Liver (tissue), 9 donors: Measurements from ENCODE around the gene ZBP1. TPM values are rescaled to one million over a fixed set of nuclear protein-coding genes. Genes with fewer than 3 reads are reported as not detected.

Experiments
- DNase-seq: peaks from one replicate; pipeline ENCODE4 v3.0.0-alpha.2; 2017; ENCODE audit warnings: low spot score
- H3K27ac ChIP-seq, 2 donors: one replicate each; pipeline ENCODE4 v1.7.0; 2013; ENCODE audit warnings: inconsistent platforms in 2 of 2, low read length in 2 of 2, control low read depth in 1 of 2, low read depth in 1 of 2, mild to moderate bottlenecking in 1 of 2
- H3K27me3 ChIP-seq, 4 donors: one replicate each; pipeline versions ENCODE4 v1.6.1 to v1.7.0; 2013; ENCODE audit warnings: low read length in 3 of 4, inconsistent platforms in 1 of 4, mild to moderate bottlenecking in 1 of 4, moderate library complexity in 1 of 4; ENCODE audit not compliant: control insufficient read depth in 4 of 4, insufficient read depth in 4 of 4
- H3K36me3 ChIP-seq, 4 donors: one replicate each; pipeline versions ENCODE4 v1.6.1 to v1.7.0; 2013; ENCODE audit warnings: low read length in 3 of 4, mild to moderate bottlenecking in 3 of 4, low read depth in 1 of 4, moderate library complexity in 1 of 4; ENCODE audit not compliant: control insufficient read depth in 4 of 4, insufficient read depth in 3 of 4
- H3K4me1 ChIP-seq, 4 donors: one replicate each; pipeline versions ENCODE4 v1.6.1 to v1.7.0; 2013; ENCODE audit warnings: low read length in 3 of 4, mild to moderate bottlenecking in 3 of 4, moderate library complexity in 1 of 4; ENCODE audit not compliant: control insufficient read depth in 4 of 4, insufficient read depth in 4 of 4
- H3K4me3 ChIP-seq, 3 donors: one replicate each; pipeline versions ENCODE4 v1.6.1 to v1.7.0; 2013; ENCODE audit warnings: low read length in 3 of 3, control low read depth in 1 of 3, low read depth in 1 of 3, mild to moderate bottlenecking in 1 of 3
- H3K9ac ChIP-seq, 2 donors: one replicate each; pipeline ENCODE4 v1.7.0; 2013; ENCODE audit warnings: low read length in 2 of 2, mild to moderate bottlenecking in 2 of 2, moderate library complexity in 2 of 2, control low read depth in 1 of 2, low read depth in 1 of 2
- H3K9me3 ChIP-seq, 4 donors: one replicate each; pipeline versions ENCODE4 v1.6.1 to v1.7.0; 2013; ENCODE audit warnings: low read length in 3 of 4; ENCODE audit not compliant: control insufficient read depth in 4 of 4
- CTCF ChIP-seq: fragments of 150-350 bp; IDR thresholded peaks from 2 replicates; pipeline ENCODE4 v1.5.1; 2017; ENCODE audit warnings: improper control_type of control experiment, low read depth, low read length; ENCODE audit not compliant: missing input control
- EGR1 ChIP-seq, 2 donors: IDR thresholded peaks; 2 replicates each; pipeline ENCODE4 v1.6.1; 2016 to 2018; ENCODE audit warnings: antibody characterized with exemption in 2 of 2, low read depth in 2 of 2
- FOXA1 ChIP-seq: IDR thresholded peaks from 2 replicates; pipeline ENCODE4 v1.6.1; 2016; ENCODE audit warnings: antibody characterized with exemption
- FOXA2 ChIP-seq: IDR thresholded peaks from 2 replicates; pipeline ENCODE4 v1.6.1; 2016; ENCODE audit warnings: antibody characterized with exemption
- GABPA ChIP-seq, 2 donors: IDR thresholded peaks in 1 of 2; conservative IDR thresholded peaks in 1 of 2; 2 replicates each; pipeline ENCODE4 v1.6.1; 2016; ENCODE audit warnings: antibody characterized with exemption in 2 of 2, mild to moderate bottlenecking in 1 of 2, moderate library complexity in 1 of 2
- HNF4A ChIP-seq, 2 donors: conservative IDR thresholded peaks; 2 replicates each; pipeline ENCODE4 v1.6.1; 2016; ENCODE audit warnings: antibody characterized with exemption in 2 of 2, mild to moderate bottlenecking in 2 of 2
- HNF4G ChIP-seq: IDR thresholded peaks from 2 replicates; pipeline ENCODE4 v1.6.1; 2016; ENCODE audit warnings: antibody characterized with exemption
- JUND ChIP-seq, 2 donors: IDR thresholded peaks; 2 replicates each; pipeline ENCODE4 v1.6.1; 2016; ENCODE audit warnings: antibody characterized with exemption in 2 of 2
- NR2F2 ChIP-seq: IDR thresholded peaks from 2 replicates; pipeline ENCODE4 v1.6.1; 2016; ENCODE audit warnings: antibody characterized with exemption
- RAD21 ChIP-seq, 2 donors: IDR thresholded peaks; 2 replicates each; pipeline ENCODE4 v1.6.1; 2016; ENCODE audit warnings: antibody characterized with exemption in 2 of 2, mild to moderate bottlenecking in 2 of 2
- SP1 ChIP-seq: IDR thresholded peaks from 2 replicates; pipeline ENCODE4 v1.6.1; 2018; ENCODE audit warnings: antibody characterized with exemption, mild to moderate bottlenecking
- TAF1 ChIP-seq: conservative IDR thresholded peaks from 2 replicates; pipeline ENCODE4 v1.6.1; 2016; ENCODE audit warnings: antibody characterized with exemption, mild to moderate bottlenecking
- YY1 ChIP-seq: IDR thresholded peaks from 2 replicates; pipeline ENCODE4 v1.6.1; 2016; ENCODE audit warnings: antibody characterized with exemption, mild to moderate bottlenecking
- ZBTB33 ChIP-seq: IDR thresholded peaks from 2 replicates; pipeline ENCODE4 v1.6.1; 2016; ENCODE audit warnings: antibody characterized with exemption
- WGBS: extraction: QIAGEN DNeasy Blood & Tissue Kit; methylation state at CpG from one replicate; pipeline ENCODE4 v1.1.7; 2013; 5-methylcytosine and 5-hydroxymethylcytosine counted together
- polyA plus RNA-seq, 2 donors: library from polyadenylated mRNA; stranded (reverse) in 1 of 2; unstranded in 1 of 2; fragments of 200-250 nt in 1 of 2; fragments of >200 nt in 1 of 2; fragmentation: Nextera tagmentation in 1 of 2; extraction: Ambion mirVana in 1 of 2; gene quantifications; one replicate each; pipeline versions ENCODE4 v1.2.1 to v1.2.3, GENCODE V29; 2013 to 2015
- total RNA-seq, 2 donors: library from RNA; depleted of rRNA; stranded (reverse); fragments of >200 nt; gene quantifications; one replicate each; pipeline ENCODE4 v1.2.3, GENCODE V29; 2014
- TF ChIP-seq, protein P1 (sequence below): IDR thresholded peaks from 2 replicates; pipeline ENCODE4 v1.6.1; 2016; ENCODE audit warnings: antibody characterized with exemption
- TF ChIP-seq, protein P2 (sequence below): IDR thresholded peaks from 2 replicates; pipeline ENCODE4 v1.6.1; 2016; ENCODE audit warnings: antibody characterized with exemption, mild to moderate bottlenecking
- TF ChIP-seq, protein P3 (sequence below): IDR thresholded peaks from 2 replicates; pipeline ENCODE4 v1.6.1; 2016; ENCODE audit warnings: antibody characterized with exemption
- donor health status: healthy.
- donor health status: healthy.
- donor health status: healthy.
- donor health status: healthy.
- donor health status: healthy.

The ZBP1 gene
- total and polyA plus RNA-seq, 4 donors: 0.06 to 0.42 (median 0.13) TPM

DNA sequence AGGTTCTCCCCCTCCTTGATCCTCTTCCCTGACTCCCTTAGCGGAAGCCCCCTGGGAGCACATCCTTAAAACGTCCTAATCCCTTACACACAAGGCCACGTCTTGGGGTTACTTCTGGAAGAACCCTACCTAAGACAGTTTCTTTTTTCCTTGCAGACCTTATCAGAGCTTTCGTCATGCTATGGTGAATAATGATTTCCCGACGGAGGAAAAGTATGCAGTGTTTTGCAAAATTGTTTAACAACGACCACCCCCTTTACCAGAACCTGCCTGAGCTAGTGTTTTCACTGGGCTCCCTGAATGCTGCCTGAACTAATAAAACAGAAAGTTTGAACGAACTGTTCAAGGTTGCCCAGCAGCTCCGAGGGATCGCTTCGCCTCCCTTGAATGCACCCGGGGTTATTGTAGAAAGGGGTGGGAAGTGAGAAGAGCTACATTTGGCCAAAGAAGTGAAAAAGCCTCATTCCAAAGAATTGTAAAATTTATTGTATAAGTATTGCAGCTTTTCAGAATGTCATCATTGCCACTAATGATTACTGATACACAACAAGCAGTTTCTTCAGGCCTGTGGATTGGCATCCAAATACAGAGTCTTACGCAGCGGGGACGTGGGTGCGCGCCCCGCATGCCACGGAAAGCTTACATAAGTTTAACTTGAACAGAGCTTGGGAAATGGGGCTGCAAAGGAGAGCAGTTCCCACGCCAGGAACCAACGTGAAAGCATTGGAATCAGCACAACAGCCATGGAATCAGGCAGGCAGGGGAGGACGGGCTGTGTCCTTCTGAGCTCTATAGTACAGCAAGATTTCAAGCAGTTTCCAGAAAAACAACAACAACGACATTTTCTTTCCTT is 27.9 kb upstream of the ZBP1 start:
- no peak for TF ChIP-seq HNF4A (conservative IDR thresholded peaks at IDR 0.05)
- TF ChIP-seq, protein P1, sequence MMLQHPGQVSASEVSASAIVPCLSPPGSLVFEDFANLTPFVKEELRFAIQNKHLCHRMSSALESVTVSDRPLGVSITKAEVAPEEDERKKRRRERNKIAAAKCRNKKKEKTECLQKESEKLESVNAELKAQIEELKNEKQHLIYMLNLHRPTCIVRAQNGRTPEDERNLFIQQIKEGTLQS: no peak
- no peak for TF ChIP-seq NR2F2
- no peak for TF ChIP-seq ZBTB33
- TF ChIP-seq GABPA (IDR thresholded peaks at IDR 0.05 in 1 of 2, conservative IDR thresholded peaks at IDR 0.05 in 1 of 2): no peak
- no peak for TF ChIP-seq HNF4G
- TF ChIP-seq YY1: no peak
- TF ChIP-seq SP1: no peak
- TF ChIP-seq TAF1: no peak
- TF ChIP-seq JUND (IDR thresholded peaks at IDR 0.05): no peak
- TF ChIP-seq FOXA2: no peak
- no peak for TF ChIP-seq FOXA1
- no peak for TF ChIP-seq RAD21 (IDR thresholded peaks at IDR 0.05)
- no peak for TF ChIP-seq CTCF
- TF ChIP-seq, protein P2, sequence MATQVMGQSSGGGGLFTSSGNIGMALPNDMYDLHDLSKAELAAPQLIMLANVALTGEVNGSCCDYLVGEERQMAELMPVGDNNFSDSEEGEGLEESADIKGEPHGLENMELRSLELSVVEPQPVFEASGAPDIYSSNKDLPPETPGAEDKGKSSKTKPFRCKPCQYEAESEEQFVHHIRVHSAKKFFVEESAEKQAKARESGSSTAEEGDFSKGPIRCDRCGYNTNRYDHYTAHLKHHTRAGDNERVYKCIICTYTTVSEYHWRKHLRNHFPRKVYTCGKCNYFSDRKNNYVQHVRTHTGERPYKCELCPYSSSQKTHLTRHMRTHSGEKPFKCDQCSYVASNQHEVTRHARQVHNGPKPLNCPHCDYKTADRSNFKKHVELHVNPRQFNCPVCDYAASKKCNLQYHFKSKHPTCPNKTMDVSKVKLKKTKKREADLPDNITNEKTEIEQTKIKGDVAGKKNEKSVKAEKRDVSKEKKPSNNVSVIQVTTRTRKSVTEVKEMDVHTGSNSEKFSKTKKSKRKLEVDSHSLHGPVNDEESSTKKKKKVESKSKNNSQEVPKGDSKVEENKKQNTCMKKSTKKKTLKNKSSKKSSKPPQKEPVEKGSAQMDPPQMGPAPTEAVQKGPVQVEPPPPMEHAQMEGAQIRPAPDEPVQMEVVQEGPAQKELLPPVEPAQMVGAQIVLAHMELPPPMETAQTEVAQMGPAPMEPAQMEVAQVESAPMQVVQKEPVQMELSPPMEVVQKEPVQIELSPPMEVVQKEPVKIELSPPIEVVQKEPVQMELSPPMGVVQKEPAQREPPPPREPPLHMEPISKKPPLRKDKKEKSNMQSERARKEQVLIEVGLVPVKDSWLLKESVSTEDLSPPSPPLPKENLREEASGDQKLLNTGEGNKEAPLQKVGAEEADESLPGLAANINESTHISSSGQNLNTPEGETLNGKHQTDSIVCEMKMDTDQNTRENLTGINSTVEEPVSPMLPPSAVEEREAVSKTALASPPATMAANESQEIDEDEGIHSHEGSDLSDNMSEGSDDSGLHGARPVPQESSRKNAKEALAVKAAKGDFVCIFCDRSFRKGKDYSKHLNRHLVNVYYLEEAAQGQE: no peak
- TF ChIP-seq, protein P3, sequence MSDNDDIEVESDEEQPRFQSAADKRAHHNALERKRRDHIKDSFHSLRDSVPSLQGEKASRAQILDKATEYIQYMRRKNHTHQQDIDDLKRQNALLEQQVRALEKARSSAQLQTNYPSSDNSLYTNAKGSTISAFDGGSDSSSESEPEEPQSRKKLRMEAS: no peak
- TF ChIP-seq EGR1 (IDR thresholded peaks at IDR 0.05; ENCODE audit: low read depth in 2 of 2): no peak
- H3K9me3 ChIP-seq: peaks cover 0 to 4% (median 0%) of the 10 kb centered on the region in 4 donors
- H3K4me3 ChIP-seq: no peak overlapping the region
- 77% methylated on average over 23 of the region's 23 CpGs for WGBS
- no peaks in the 10 kb centered on the region for H3K4me1 ChIP-seq
- no peaks in the 10 kb centered on the region for H3K36me3 ChIP-seq
- no peak overlapping the region for H3K27ac ChIP-seq
- H3K9ac ChIP-seq: no peak overlapping the region
- peak; percentile 16 for DNase-seq
- H3K27me3 ChIP-seq: peaks cover 0 to 7% (median 3%) of the 10 kb centered on the region in 4 donors
